Measurements from ENCODE around the gene HOXD9.

Gene HOXD9

GRCh38 chr2:176156807-176157498, 34.4 kb downstream of the HOXD9 start, which contains the start of gene HOXD3:
Gene HOXD3 (plus strand): TSS chr2:176157307. CDS start chr2:176169115, 11,808 bp downstream.
- peak; percentile 51 for DNase-seq

- peak; percentile 50 for DNase-seq
Observed at GRCh38 chr2:176157499-176158185, 35.1 kb downstream of the HOXD9 start.

GRCh38 chr2:176158186-176158591, 35.7 kb downstream of the HOXD9 start:
- peak; percentile 58 for DNase-seq

- DNase-seq = peak; percentile 84
Observed at GRCh38 chr2:176158855-176159662, 36.5 kb downstream of the HOXD9 start.

- DNase-seq = no peak
Observed at GRCh38 chr2:176159663-176160250, 37.2 kb downstream of the HOXD9 start.

GRCh38 chr2:176160251-176160985, 37.9 kb downstream of the HOXD9 start:
- DNase-seq = peak; percentile 37

GRCh38 chr2:176160986-176161824, 38.7 kb downstream of the HOXD9 start:
- DNase-seq = peak; percentile 7

- peak; percentile 86 for DNase-seq
Observed at GRCh38 chr2:176161825-176162626, 39.5 kb downstream of the HOXD9 start.

GRCh38 chr2:176162911-176163671, 40.6 kb downstream of the HOXD9 start:
- DNase-seq = no peak

GRCh38 chr2:176163672-176164056, 41.1 kb downstream of the HOXD9 start:
- DNase-seq = no peak

- DNase-seq = no peak
Observed at GRCh38 chr2:176164201-176164600, 41.7 kb downstream of the HOXD9 start.

GRCh38 chr2:176164611-176165369, 42.3 kb downstream of the HOXD9 start:
- DNase-seq = no peak

- DNase-seq = no peak
Observed at GRCh38 chr2:176165370-176166050, 43.0 kb downstream of the HOXD9 start.

GRCh38 chr2:176166272-176166671, 43.8 kb downstream of the HOXD9 start:
- no peak for DNase-seq

GRCh38 chr2:176167398-176167797, 44.9 kb downstream of the HOXD9 start:
- peak; percentile 60 for DNase-seq

- DNase-seq = no peak
Observed at GRCh38 chr2:176169181-176169580, 46.7 kb downstream of the HOXD9 start.

GRCh38 chr2:176169711-176170110, 47.2 kb downstream of the HOXD9 start:
- DNase-seq = no peak

GRCh38 chr2:176170602-176171305, 48.2 kb downstream of the HOXD9 start:
- no peak for DNase-seq

Data from fibroblast of skin of right quadriceps (primary cell).